A549 (cell line): Measurements from ENCODE around the gene SLC48A1. TPM values are rescaled to one million over a fixed set of nuclear protein-coding genes. Genes with fewer than 3 reads are reported as not detected.

Experiments used
- ATAC-seq, 2 experiments: fragments of 200-7000 bp in 1 of 2; fragments of >200 bp in 1 of 2; cut with Nextera tagmentation in 1 of 2; cut with Tn5 transposase in 1 of 2; 3 replicates each; pipeline versions ENCODE4 v1.8.0 to v1.9.1; 2018 to 2020; ENCODE audit warnings: mild to moderate bottlenecking in 1 of 2, moderate library complexity in 1 of 2
- CTCF ChIA-PET: fragments of 300-600 bp; sonication (Branson Sonifier 250); formaldehyde crosslinking; extraction: SDS; loops from one replicate; lab custom pipeline; 2021; ENCODE audit warnings: antibody characterized with exemption, inconsistent platforms; lab: Yijun Ruan, JAX
- POLR2A ChIA-PET: fragments of 350-600 bp; formaldehyde crosslinking; extraction: SDS; loops from one replicate; lab custom pipeline; 2021; ENCODE audit warnings: antibody characterized with exemption, inconsistent platforms; lab: Yijun Ruan, JAX
- DNase-seq, 2 experiments: peaks; one replicate each; pipeline versions ENCODE4 v3.0.0 to v3.0.0-alpha.2; 2011 to 2016; ENCODE audit warnings: low read depth in 1 of 2, low spot score in 1 of 2
- FAIRE-seq: peaks from 2 replicates; lab custom pipeline; 2011; peaks lifted over from hg19 to GRCh38; lab: Jason Lieb, UNC
- H3K27ac ChIP-seq, 2 experiments: fragments of >200 bp; sonication (Bioruptor Twin); formaldehyde crosslinking; 3 replicates each; pipeline ENCODE4 v1.5.1; 2016 to 2017
- H3K4me1 ChIP-seq: fragments of >200 bp; sonication (Bioruptor Twin); formaldehyde crosslinking; 3 replicates; pipeline ENCODE4 v1.6.1; 2016
- H3K4me2 ChIP-seq: fragments of >200 bp; sonication (Bioruptor Twin); formaldehyde crosslinking; 3 replicates; pipeline ENCODE4 v1.6.1; 2016
- H3K4me3 ChIP-seq: fragments of >200 bp; sonication (Bioruptor Twin); formaldehyde crosslinking; 3 replicates; pipeline ENCODE4 v1.5.1; 2016
- H3K9me3 ChIP-seq: fragments of >200 bp; sonication (Bioruptor Twin); formaldehyde crosslinking; 3 replicates; pipeline ENCODE4 v1.6.1; 2016
- BHLHE40 ChIP-seq: IDR thresholded peaks from 2 replicates; pipeline ENCODE4 v1.6.1; 2012; ENCODE audit warnings: low read depth, low read length, inconsistent platforms
- CBX2 ChIP-seq: fragments of 200-600 bp; sonication (generic); IDR thresholded peaks from 2 replicates; pipeline ENCODE4 v1.6.1; 2016; ENCODE audit warnings: low read depth, mild to moderate bottlenecking, borderline replicate concordance
- CEBPB ChIP-seq, 2 experiments: fragments of >200 bp in 1 of 2; sonication (Bioruptor Twin) in 1 of 2; formaldehyde crosslinking in 1 of 2; IDR thresholded peaks; 2 replicates each; pipeline ENCODE4 v1.6.1; 2012 to 2016
- CHD2 ChIP-seq: fragments of 150-350 bp; IDR thresholded peaks from 2 replicates; pipeline ENCODE4 v1.6.1; 2014; ENCODE audit warnings: low read length; ENCODE audit not compliant: partially characterized antibody
- EHF ChIP-seq: fragments of 250-450 bp; sonication (Bioruptor Pico); IDR thresholded peaks from 2 replicates; pipeline ENCODE4 v1.5.0; 2020; ENCODE audit warnings: mild to moderate bottlenecking
- GATA3 ChIP-seq: IDR thresholded peaks from 2 replicates; pipeline ENCODE4 v1.6.1; 2012; ENCODE audit warnings: borderline replicate concordance
- HDAC2 ChIP-seq: fragments of 200-600 bp; sonication (generic); IDR thresholded peaks from 2 replicates; pipeline ENCODE4 v1.6.1; 2016
- HOXA7 ChIP-seq: fragments of 250-450 bp; sonication (Bioruptor Pico); IDR thresholded peaks from 2 replicates; pipeline ENCODE4 v1.5.0; 2020; ENCODE audit warnings: mild to moderate bottlenecking, moderate library complexity
- JUN ChIP-seq, 2 experiments: fragments of >200 bp; sonication (Bioruptor Twin); formaldehyde crosslinking; IDR thresholded peaks; 2 replicates in 1 of 2; 3 replicates in 1 of 2; pipeline ENCODE4 v1.6.1; 2016 to 2017
- JUNB ChIP-seq: fragments of >200 bp; sonication (Bioruptor Twin); formaldehyde crosslinking; IDR thresholded peaks from 2 replicates; pipeline ENCODE4 v1.6.1; 2016
- MAFK ChIP-seq: fragments of 450-650 bp; IDR thresholded peaks from 2 replicates; pipeline ENCODE4 v1.6.1; 2014; ENCODE audit not compliant: partially characterized antibody
- NR3C1 ChIP-seq: fragments of >200 bp; sonication (Bioruptor Twin); formaldehyde crosslinking; IDR thresholded peaks from 3 replicates; pipeline ENCODE4 v1.6.1; 2017
- RAD21 ChIP-seq, 2 experiments: fragments of >200 bp in 1 of 2; sonication (Bioruptor Twin) in 1 of 2; formaldehyde crosslinking in 1 of 2; IDR thresholded peaks in 1 of 2; conservative IDR thresholded peaks in 1 of 2; 2 replicates in 1 of 2; 3 replicates in 1 of 2; pipeline ENCODE4 v1.6.1; 2012 to 2018; ENCODE audit warnings: inconsistent platforms in 1 of 2
- RARB ChIP-seq: fragments of 250-450 bp; sonication (Bioruptor Pico); IDR thresholded peaks from 2 replicates; pipeline ENCODE4 v1.8.0; 2021; ENCODE audit warnings: mild to moderate bottlenecking, moderate library complexity
- SMC3 ChIP-seq: fragments of >200 bp; sonication (Bioruptor Twin); formaldehyde crosslinking; IDR thresholded peaks from 3 replicates; pipeline ENCODE4 v1.6.1; 2018; ENCODE audit warnings: inconsistent platforms
- SREBF2 ChIP-seq: fragments of 450-650 bp; IDR thresholded peaks from 2 replicates; pipeline ENCODE4 v1.6.1; 2014; ENCODE audit warnings: mild to moderate bottlenecking, moderate library complexity
- TP53 ChIP-seq: fragments of 250-450 bp; sonication (Bioruptor Pico); IDR thresholded peaks from 2 replicates; pipeline ENCODE4 v1.5.0; 2021; ENCODE audit warnings: mild to moderate bottlenecking, moderate library complexity
- ZC3H11A ChIP-seq: fragments of 450-650 bp; IDR thresholded peaks from 2 replicates; pipeline ENCODE4 v1.6.1; 2014; ENCODE audit warnings: antibody characterized with exemption, mild to moderate bottlenecking
- WGBS: methylation state at CpG from one replicate; pipeline ENCODE4 v1.1.6; 2017; ENCODE audit errors: missing lambda C conversion rate; 5-methylcytosine and 5-hydroxymethylcytosine counted together
- polyA plus RNA-seq, 4 experiments: library from polyadenylated mRNA; depleted of rRNA in 3 of 4; stranded (reverse); fragments of >200 nt; fragmentation: RNase III in 1 of 4; extraction: RNeasy Plus Mini Kit Qiagen cat#74134 plus additional on column Dnase treatment in 1 of 4; gene quantifications; 2 replicates in 3 of 4; 3 replicates in 1 of 4; pipeline ENCODE4 v1.2.3, GENCODE V29; 2011 to 2017
- TF ChIP-seq, protein P1 (sequence below): fragments of >200 bp; sonication (Bioruptor Twin); formaldehyde crosslinking; IDR thresholded peaks from 3 replicates; pipeline ENCODE4 v1.5.1; 2016
- TF ChIP-seq, protein P2 (sequence below): IDR thresholded peaks from 2 replicates; pipeline ENCODE4 v1.6.1; 2012

SLC48A1 gene
- polyA plus RNA-seq, 2 of the 4 experiments (the other 2 are of a cell fraction), result 25.1 to 32.6 TPM

DNA sequence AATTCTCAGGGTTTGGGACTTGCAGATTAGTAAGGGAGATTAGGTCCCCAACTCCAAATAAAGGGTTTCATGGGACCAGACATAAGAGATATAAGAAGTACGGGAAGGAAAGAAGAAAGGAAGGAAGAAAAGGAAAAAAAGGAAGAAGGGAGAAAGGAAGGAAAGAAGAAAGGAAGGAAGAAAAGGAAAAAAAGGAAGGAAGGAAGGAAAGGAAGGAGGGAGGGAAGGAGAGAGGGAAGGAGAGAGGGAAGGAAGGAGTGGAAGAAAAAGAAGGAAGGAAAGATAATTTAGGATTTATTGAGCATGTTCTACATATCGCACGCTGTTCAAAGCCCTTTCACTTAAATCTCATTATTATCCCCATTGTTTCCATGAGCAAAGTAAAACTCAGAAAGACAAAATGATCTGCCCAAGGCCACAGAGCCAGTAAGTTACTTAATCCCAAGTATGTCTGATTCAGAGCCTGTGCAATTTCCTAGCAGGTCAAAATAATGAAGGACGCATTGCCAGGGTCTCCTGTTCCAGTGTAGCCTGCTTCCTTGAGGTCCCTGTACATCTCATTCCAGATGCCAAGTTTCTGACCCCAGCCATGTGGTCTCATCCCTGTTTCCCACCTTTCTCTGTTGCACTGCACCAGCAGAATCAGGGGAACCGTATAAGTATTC is 50.5 kb downstream of the SLC48A1 start:
- no peak for TF ChIP-seq CEBPB (IDR thresholded peaks at IDR 0.05)
- TF ChIP-seq EHF, result no peak
- TF ChIP-seq SREBF2, result no peak
- no peak for TF ChIP-seq SMC3
- no peak for TF ChIP-seq JUN (IDR thresholded peaks at IDR 0.05)
- no peak for TF ChIP-seq GATA3
- no peak for TF ChIP-seq TP53 (CRISPR knock-in tag)
- no peak for TF ChIP-seq JUNB
- FAIRE-seq (no peak), ATAC-seq (no peak), DNase-seq (no peak)
- 92% methylated on average over 5 of the region's 5 CpGs for WGBS
- Histone ChIP-seq H3K27ac (peak overlapping the region; percentile 52 to 73; a peak in 4 of 6 replicates), H3K9me3 (no peaks in the 10 kb centered on the region), H3K4me2 (no peak overlapping the region), H3K4me3 (no peak overlapping the region), H3K4me1 (peaks cover 59% of the 10 kb centered on the region)
- ChIA-PET CTCF (interaction anchor here (0.8 to 59.0 kb wide), 5 partner anchors 15 to 791 kb away, joined by 3 to 1532 read pairs (median 111); partner anchors contain the start of genes HDAC7 and SLC48A1), POLR2A (no interaction called here)

DNA sequence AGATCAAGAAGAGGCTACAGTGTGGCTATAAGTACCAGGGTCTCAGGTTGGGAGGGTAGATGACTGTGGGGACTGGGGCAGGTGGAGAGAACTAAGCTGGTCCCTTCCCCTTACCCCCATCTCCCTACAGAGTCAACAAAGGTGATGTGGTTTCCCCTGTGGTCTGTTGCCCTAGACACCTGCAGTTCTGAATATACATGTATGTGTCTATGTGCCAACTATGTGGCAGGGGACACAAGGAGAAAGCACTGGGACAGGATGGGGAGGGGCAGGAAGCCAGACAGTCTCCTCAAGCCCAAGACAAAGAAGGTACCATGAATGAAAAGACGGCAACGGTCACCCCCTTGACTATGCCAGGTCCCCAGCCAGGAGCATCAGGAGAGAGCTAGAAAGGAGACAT is 51.2 kb downstream of the SLC48A1 start:
- H3K4me2 ChIP-seq, result peak overlapping the region; percentile 36; the same call in 1 of the 3 replicates
- no peak for DNase-seq
- 97% methylated on average over 2 of the region's 2 CpGs for WGBS
- ATAC-seq, result no peak
- H3K9me3 ChIP-seq, result no peaks in the 10 kb centered on the region
- no peak for FAIRE-seq
- TF ChIP-seq NR3C1 (no peak), RAD21 (conservative IDR thresholded peaks at IDR 0.05 in 1 of 2, IDR thresholded peaks at IDR 0.05 in 1 of 2) (no peak), BHLHE40 (no peak), HDAC2 (no peak), RARB (CRISPR knock-in tag) (no peak), EHF (no peak), CHD2 (no peak), SREBF2 (no peak)
- TF ChIP-seq, protein P1, sequence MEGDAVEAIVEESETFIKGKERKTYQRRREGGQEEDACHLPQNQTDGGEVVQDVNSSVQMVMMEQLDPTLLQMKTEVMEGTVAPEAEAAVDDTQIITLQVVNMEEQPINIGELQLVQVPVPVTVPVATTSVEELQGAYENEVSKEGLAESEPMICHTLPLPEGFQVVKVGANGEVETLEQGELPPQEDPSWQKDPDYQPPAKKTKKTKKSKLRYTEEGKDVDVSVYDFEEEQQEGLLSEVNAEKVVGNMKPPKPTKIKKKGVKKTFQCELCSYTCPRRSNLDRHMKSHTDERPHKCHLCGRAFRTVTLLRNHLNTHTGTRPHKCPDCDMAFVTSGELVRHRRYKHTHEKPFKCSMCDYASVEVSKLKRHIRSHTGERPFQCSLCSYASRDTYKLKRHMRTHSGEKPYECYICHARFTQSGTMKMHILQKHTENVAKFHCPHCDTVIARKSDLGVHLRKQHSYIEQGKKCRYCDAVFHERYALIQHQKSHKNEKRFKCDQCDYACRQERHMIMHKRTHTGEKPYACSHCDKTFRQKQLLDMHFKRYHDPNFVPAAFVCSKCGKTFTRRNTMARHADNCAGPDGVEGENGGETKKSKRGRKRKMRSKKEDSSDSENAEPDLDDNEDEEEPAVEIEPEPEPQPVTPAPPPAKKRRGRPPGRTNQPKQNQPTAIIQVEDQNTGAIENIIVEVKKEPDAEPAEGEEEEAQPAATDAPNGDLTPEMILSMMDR, result no peak
- TF ChIP-seq, protein P2, sequence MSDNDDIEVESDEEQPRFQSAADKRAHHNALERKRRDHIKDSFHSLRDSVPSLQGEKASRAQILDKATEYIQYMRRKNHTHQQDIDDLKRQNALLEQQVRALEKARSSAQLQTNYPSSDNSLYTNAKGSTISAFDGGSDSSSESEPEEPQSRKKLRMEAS, result no peak
- ChIA-PET POLR2A (no interaction called here), CTCF (interaction anchor here (0.8 to 31.0 kb wide), 6 partner anchors 10 to 792 kb away, joined by 3 to 1532 read pairs (median 6); partner anchors contain the start of genes HDAC7 and SLC48A1)
- H3K27ac ChIP-seq, result peak overlapping the region; percentile 52 to 73; a peak in 4 of 6 replicates
- H3K4me1 ChIP-seq, result peaks cover 65% of the 10 kb centered on the region
- no peak overlapping the region for H3K4me3 ChIP-seq

DNA sequence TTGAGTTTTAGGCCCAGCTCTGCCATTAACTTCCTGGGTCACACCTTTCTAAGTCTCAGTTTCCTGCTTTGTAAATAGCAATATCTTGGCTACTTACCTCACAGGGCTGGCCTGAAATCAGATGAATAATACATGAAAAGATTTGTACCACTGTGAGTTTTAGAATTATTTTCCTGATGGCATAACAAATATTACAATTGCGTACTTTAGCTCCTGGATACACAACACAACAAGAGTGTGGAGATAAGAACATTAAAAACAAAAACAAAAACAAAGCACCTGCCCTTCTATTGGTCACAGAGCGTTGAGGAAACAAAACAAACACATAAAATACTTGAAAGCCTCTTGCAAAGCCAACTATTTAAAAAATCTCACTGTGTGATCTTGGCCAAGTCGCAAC is 51.6 kb downstream of the SLC48A1 start:
- DNase-seq (no peak), ATAC-seq (no peak), FAIRE-seq (no peak)
- Histone ChIP-seq H3K4me1 (peaks cover 69% of the 10 kb centered on the region), H3K4me2 (peak overlapping the region; percentile 36), H3K9me3 (no peaks in the 10 kb centered on the region), H3K4me3 (no peak overlapping the region), H3K27ac (peak overlapping the region; percentile 52 to 73; a peak in 4 of 6 replicates)
- WGBS, result 84% methylated on average over 3 of the region's 3 CpGs
- ChIA-PET POLR2A (no interaction called here), CTCF (interaction anchor here (0.8 to 31.0 kb wide), 6 partner anchors 9 to 792 kb away, joined by 3 to 1532 read pairs (median 6); partner anchors contain the start of genes HDAC7 and SLC48A1)
- TF ChIP-seq MAFK, result no peak
- no peak for TF ChIP-seq CBX2
- no peak for TF ChIP-seq ZC3H11A
- no peak for TF ChIP-seq HOXA7
